OCI-LY1 (cell line): ENCODE measurements around the gene PACS2.

Experiments used
- CTCF ChIP-seq: fragments of 200-600 bp; sonication (generic), shearing (Covaris generic); IDR thresholded peaks from 2 replicates; pipeline ENCODE4 v1.5.1; 2017; ENCODE audit warnings: mild to moderate bottlenecking, antibody characterized with exemption, low read length, moderate library complexity, mixed read lengths
- EZH2 ChIP-seq: fragments of 200-600 bp; sonication (generic), shearing (Covaris generic); IDR thresholded peaks from 2 replicates; pipeline ENCODE4 v1.8.0; 2017; ENCODE audit warnings: borderline replicate concordance, mixed run types, mild to moderate bottlenecking, antibody characterized with exemption, low read length, moderate library complexity, mixed read lengths

GRCh38 chr14:105314287-105315200 is at the start of gene PACS2:
- no peak for TF ChIP-seq CTCF
- TF ChIP-seq EZH2: no peak
